K562 treated with DMSO at 1 percent for 24 hours (cell line): Measurements from ENCODE around the gene NAGS. TPM values are rescaled to one million over a fixed set of nuclear protein-coding genes. Genes with fewer than 3 reads are reported as not detected.

Experiments
- total RNA-seq: library from RNA; unstranded; fragments of 300-600 nt; gene quantifications from 2 replicates; pipeline ENCODE4 v1.2.3, GENCODE V29; 2022; ENCODE audit warnings: low read depth; ENCODE audit not compliant: insufficient read depth

NAGS gene
- total RNA-seq: 0.53 and 0.56 TPM in 2 replicates

GRCh38 chr17:44004077-44004760 lies at the start of gene NAGS:
TSS of gene NAGS (plus strand) at chr17:44004622. CDS start at chr17:44004664, 42 bp downstream.

GRCh38 chr17:44014437-44015172 lies 10.2 kb downstream of the NAGS start, which contains the start of gene TMEM101:
TSS of gene TMEM101 (minus strand) at chr17:44014963. CDS start at chr17:44014952, 11 bp downstream.

Other genes starting within 250 kb of the NAGS start
- gene SOST, start 245.8 kb upstream of the NAGS start, total RNA-seq: not detected in 2 replicates
- gene DUSP3, start 225.6 kb upstream of the NAGS start, total RNA-seq: 22.7 and 25.6 TPM in 2 replicates
- gene CFAP97D1, start 224.2 kb upstream of the NAGS start, total RNA-seq: not detected in 2 replicates
- gene MPP3, start 171.5 kb upstream of the NAGS start, total RNA-seq: 0.69 and 1.6 TPM in 2 replicates
- not detected in 2 replicates for gene CD300LG, start 157.4 kb upstream of the NAGS start, total RNA-seq
- 0.22 and 0.24 TPM in 2 replicates for gene MPP2, start 97.1 kb upstream of the NAGS start, total RNA-seq
- gene PPY, start 62.1 kb upstream of the NAGS start, total RNA-seq: not detected in 2 replicates
- not detected in 2 replicates for gene PYY, start 50.7 kb upstream of the NAGS start, total RNA-seq
- gene TMEM101, start 10.3 kb downstream of the NAGS start, total RNA-seq: 51.1 and 53.9 TPM in 2 replicates
- 26.5 and 29.9 TPM in 2 replicates for gene LSM12, start 62.0 kb downstream of the NAGS start, total RNA-seq
- 59.0 and 66.9 TPM in 2 replicates for gene G6PC3, start 66.1 kb downstream of the NAGS start, total RNA-seq
- 59.0 and 61.9 TPM in 2 replicates for gene HDAC5, start 119.0 kb downstream of the NAGS start, total RNA-seq
- gene HROB, start 137.3 kb downstream of the NAGS start, total RNA-seq: 15.4 and 17.5 TPM in 2 replicates
- 0.41 and 0.53 TPM in 2 replicates for gene ASB16, start 166.1 kb downstream of the NAGS start, total RNA-seq
- gene TMUB2, start 182.3 kb downstream of the NAGS start, total RNA-seq: 31.6 and 34.0 TPM in 2 replicates
- gene ATXN7L3, start 195.3 kb downstream of the NAGS start, total RNA-seq: 50.7 and 54.3 TPM in 2 replicates
- 51.2 and 52.5 TPM in 2 replicates for gene UBTF, start 215.1 kb downstream of the NAGS start, total RNA-seq